SK-N-MC (cell line): ENCODE data around the gene CYP51A1.

ENCODE experiments used
- EZH2 ChIP-seq: fragments of 200-600 bp; sonication (generic); IDR thresholded peaks from one replicate; pipeline ENCODE4 v1.6.1; 2017; ENCODE audit warnings: antibody characterized with exemption
- POLR2AphosphoS5 ChIP-seq: IDR thresholded peaks from 2 replicates; pipeline ENCODE4 v1.6.1; 2012; ENCODE audit warnings: mild to moderate bottlenecking, low read depth, low read length, borderline replicate concordance

GRCh38 chr7:92158660-92159575 is 24.6 kb upstream of the CYP51A1 start:
- TF ChIP-seq EZH2 = no peak
- TF ChIP-seq POLR2AphosphoS5 = no peak
